Measurements from ENCODE around the gene CCDC93. TPM values are rescaled to one million over a fixed set of nuclear protein-coding genes. Genes with fewer than 3 reads are reported as not detected.

The CCDC93 gene
- total RNA-seq, 3 donors from 2014 or later: 25.6 to 33.1 (median 32.9) TPM

GRCh38 chr2:117917223-117917917 is 96.5 kb downstream of the CCDC93 start:
- H3K9me3 ChIP-seq: peaks cover 9 to 10% of the 10 kb centered on the region in 2 donors
- H3K27me3 ChIP-seq: no peaks in the 10 kb centered on the region
- H3K36me3 ChIP-seq: peaks cover 10% of the 10 kb centered on the region
- no peaks in the 10 kb centered on the region for H3K4me1 ChIP-seq
- no peak for DNase-seq (ENCODE audit: low spot score in 2 of 2)
- H3K27ac ChIP-seq: no peak overlapping the region
- intact Hi-C loops (cut with DNase I; ENCODE audit: low total_unique reads): no loop called here
- H3K4me3 ChIP-seq: no peak overlapping the region
- TF ChIP-seq, protein P1, sequence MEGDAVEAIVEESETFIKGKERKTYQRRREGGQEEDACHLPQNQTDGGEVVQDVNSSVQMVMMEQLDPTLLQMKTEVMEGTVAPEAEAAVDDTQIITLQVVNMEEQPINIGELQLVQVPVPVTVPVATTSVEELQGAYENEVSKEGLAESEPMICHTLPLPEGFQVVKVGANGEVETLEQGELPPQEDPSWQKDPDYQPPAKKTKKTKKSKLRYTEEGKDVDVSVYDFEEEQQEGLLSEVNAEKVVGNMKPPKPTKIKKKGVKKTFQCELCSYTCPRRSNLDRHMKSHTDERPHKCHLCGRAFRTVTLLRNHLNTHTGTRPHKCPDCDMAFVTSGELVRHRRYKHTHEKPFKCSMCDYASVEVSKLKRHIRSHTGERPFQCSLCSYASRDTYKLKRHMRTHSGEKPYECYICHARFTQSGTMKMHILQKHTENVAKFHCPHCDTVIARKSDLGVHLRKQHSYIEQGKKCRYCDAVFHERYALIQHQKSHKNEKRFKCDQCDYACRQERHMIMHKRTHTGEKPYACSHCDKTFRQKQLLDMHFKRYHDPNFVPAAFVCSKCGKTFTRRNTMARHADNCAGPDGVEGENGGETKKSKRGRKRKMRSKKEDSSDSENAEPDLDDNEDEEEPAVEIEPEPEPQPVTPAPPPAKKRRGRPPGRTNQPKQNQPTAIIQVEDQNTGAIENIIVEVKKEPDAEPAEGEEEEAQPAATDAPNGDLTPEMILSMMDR (IDR thresholded peaks at IDR 0.05): no peak
- no peak for TF ChIP-seq POLR2A (IDR thresholded peaks at IDR 0.05)
- TF ChIP-seq POLR2AphosphoS5 (IDR thresholded peaks at IDR 0.05): no peak

GRCh38 chr2:117902933-117903332 is 110.9 kb downstream of the CCDC93 start:
- Histone ChIP-seq H3K27ac (no peak overlapping the region), H3K9me3 (peaks cover 5 to 6% of the 10 kb centered on the region in 2 donors), H3K36me3 (no peaks in the 10 kb centered on the region), H3K27me3 (no peaks in the 10 kb centered on the region), H3K4me3 (no peak overlapping the region), H3K4me1 (no peaks in the 10 kb centered on the region)
- intact Hi-C loops (cut with DNase I; ENCODE audit: low total_unique reads): no loop called here
- TF ChIP-seq POLR2A (IDR thresholded peaks at IDR 0.05) (no peak), POLR2AphosphoS5 (IDR thresholded peaks at IDR 0.05) (no peak)
- TF ChIP-seq, protein P1 (IDR thresholded peaks at IDR 0.05): no peak
- no peak for DNase-seq (ENCODE audit: low spot score in 2 of 2)

DNA sequence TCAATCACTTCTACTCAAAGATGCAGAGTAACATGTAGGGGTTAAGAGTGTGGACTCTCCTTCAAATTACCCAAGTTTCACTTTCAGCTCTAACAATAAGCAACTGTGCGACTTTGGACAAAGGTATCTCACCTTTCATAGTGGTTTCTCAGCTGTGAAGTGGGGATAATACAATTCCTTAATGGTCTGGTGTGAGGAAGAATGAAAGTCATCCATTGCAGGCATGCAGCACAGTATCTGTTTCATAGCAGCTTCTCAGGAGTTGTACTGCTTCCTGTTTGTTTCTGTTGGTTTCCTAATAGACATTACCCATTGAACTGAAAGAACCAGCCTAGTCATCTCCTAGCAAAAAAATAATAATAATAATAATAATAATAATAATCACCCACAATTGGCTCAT is 125.0 kb downstream of the CCDC93 start:
- H3K27ac ChIP-seq: no peak overlapping the region
- intact Hi-C loops (cut with DNase I; ENCODE audit: low total_unique reads): no loop called here

DNA sequence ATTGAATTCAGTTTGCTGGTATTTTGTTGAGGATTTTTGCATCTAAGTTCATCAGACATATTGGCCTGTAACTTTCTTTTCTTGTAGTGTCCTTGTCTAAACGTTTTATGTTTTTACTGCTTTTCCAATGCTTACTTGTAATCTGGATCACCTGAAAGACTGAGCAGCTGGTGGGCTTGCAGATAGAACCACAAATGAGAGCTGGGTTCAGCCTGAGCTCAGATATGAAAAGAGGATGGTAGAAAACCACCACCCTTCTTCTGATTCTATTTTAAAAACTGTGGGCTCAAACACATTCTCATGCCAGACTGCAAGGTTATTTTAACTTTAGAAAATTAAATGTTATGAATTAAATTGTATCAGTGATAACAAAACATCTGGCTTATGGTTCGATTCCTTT is 128.6 kb downstream of the CCDC93 start:
- intact Hi-C loops (cut with DNase I; ENCODE audit: low total_unique reads): no loop called here
- Histone ChIP-seq H3K9me3 (no peaks in the 10 kb centered on the region), H3K27me3 (no peaks in the 10 kb centered on the region), H3K4me3 (no peak overlapping the region), H3K4me1 (no peaks in the 10 kb centered on the region), H3K27ac (no peak overlapping the region), H3K36me3 (no peaks in the 10 kb centered on the region)
- TF ChIP-seq, protein P1 (IDR thresholded peaks at IDR 0.05): no peak
- TF ChIP-seq POLR2A (IDR thresholded peaks at IDR 0.05) (no peak), POLR2AphosphoS5 (IDR thresholded peaks at IDR 0.05) (no peak)
- no peak for DNase-seq (ENCODE audit: low spot score in 2 of 2)

More for the DNA sequence above, 125.0 kb downstream of the CCDC93 start:
- H3K36me3 ChIP-seq: no peaks in the 10 kb centered on the region
- TF ChIP-seq POLR2AphosphoS5 (IDR thresholded peaks at IDR 0.05) (no peak), POLR2A (IDR thresholded peaks at IDR 0.05) (no peak)
- TF ChIP-seq, protein P1 (IDR thresholded peaks at IDR 0.05): no peak
- no peaks in the 10 kb centered on the region for H3K27me3 ChIP-seq
- DNase-seq (ENCODE audit: low spot score in 2 of 2): no peak
- no peaks in the 10 kb centered on the region for H3K4me1 ChIP-seq
- peaks cover 0 to 3% of the 10 kb centered on the region in 2 donors for H3K9me3 ChIP-seq
- no peak overlapping the region for H3K4me3 ChIP-seq

DNA sequence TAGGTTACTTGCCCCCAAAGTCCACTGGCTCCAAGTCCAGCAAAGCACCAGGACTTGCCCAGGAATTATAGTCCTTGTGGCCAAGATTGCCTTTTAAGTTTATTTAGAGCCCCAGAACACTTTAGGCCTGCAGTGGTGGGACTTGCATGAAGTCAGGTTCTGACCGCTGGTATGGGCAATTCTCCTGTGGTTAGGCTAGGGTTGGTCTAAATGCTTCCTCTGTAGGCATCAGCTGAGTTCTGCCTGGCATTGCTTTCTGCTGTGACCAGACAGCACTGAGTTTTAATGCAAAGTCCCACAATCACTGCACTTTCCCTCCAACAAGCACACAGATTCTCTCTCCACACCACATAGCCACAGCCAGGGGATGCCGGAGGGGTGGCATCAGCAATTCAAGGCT is 134.9 kb downstream of the CCDC93 start:
- no peak for DNase-seq (ENCODE audit: low spot score in 2 of 2)
- H3K36me3 ChIP-seq: no peaks in the 10 kb centered on the region
- H3K27ac ChIP-seq: no peak overlapping the region
- H3K9me3 ChIP-seq: no peaks in the 10 kb centered on the region
- no peaks in the 10 kb centered on the region for H3K27me3 ChIP-seq
- no peaks in the 10 kb centered on the region for H3K4me1 ChIP-seq
- TF ChIP-seq POLR2A (IDR thresholded peaks at IDR 0.05): no peak
- no peak for TF ChIP-seq POLR2AphosphoS5 (IDR thresholded peaks at IDR 0.05)
- H3K4me3 ChIP-seq: no peak overlapping the region
- intact Hi-C loops (cut with DNase I; ENCODE audit: low total_unique reads): no loop called here

Data from breast epithelium (tissue), 4 donors.